ENCODE data around the gene TINAG. TPM values are rescaled to one million over a fixed set of nuclear protein-coding genes. Genes with fewer than 3 reads are reported as not detected.

TINAG gene, protein sequence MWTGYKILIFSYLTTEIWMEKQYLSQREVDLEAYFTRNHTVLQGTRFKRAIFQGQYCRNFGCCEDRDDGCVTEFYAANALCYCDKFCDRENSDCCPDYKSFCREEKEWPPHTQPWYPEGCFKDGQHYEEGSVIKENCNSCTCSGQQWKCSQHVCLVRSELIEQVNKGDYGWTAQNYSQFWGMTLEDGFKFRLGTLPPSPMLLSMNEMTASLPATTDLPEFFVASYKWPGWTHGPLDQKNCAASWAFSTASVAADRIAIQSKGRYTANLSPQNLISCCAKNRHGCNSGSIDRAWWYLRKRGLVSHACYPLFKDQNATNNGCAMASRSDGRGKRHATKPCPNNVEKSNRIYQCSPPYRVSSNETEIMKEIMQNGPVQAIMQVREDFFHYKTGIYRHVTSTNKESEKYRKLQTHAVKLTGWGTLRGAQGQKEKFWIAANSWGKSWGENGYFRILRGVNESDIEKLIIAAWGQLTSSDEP
- total RNA-seq, result not detected
- total RNA-seq, result 0 reads per million in 2 donors

DNA sequence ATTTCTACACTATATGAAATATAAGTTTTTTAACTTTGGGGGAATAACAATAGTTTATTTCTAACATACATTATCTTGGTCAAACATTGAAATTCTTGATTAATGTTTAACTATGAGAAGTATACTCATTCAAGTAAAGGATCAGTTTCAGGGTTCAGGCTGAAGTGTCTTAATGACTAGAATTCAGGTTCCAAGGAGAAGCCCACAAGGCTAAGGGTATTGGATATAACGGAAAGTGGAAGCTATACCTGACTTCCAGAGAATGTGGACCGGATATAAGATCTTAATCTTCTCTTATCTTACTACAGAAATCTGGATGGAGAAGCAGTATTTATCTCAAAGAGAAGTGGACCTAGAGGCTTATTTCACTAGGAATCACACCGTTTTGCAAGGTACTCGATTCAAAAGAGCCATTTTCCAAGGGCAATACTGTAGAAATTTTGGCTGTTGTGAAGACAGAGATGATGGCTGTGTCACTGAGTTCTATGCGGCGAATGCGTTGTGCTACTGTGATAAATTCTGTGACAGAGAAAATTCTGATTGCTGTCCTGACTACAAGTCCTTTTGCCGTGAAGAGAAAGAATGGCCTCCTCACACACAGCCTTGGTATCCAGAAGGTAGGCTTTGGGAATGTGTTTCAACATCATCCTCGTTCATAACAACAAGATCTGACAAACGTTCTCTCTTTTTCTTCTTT, at the start of gene TINAG:
TINAG (plus strand) TSS at position 153 of the 697 bp plus-strand sequence; CDS start at position 263, 110 bp downstream.
- Mint-ChIP-seq H3K27ac (no peak within 1 kb of the TSS), H3K4me3 (no peak within 1 kb of the TSS), H3K36me3 (ENCODE audit: low read depth) (no peaks in the 10 kb centered on the region), H3K27me3 (no peaks in the 10 kb centered on the region), H3K4me1 (no peaks in the 10 kb centered on the region)
- no peaks in the 10 kb centered on the region for H3K9me3 ChIP-seq (ENCODE audit: control insufficient read depth, low read length, poor library complexity, severe bottlenecking)
- DNase-seq (no peak), ATAC-seq (no peak)

GRCh38 chr6:54260025-54260424, 48.2 kb upstream of the TINAG start:
- no peaks in the 10 kb centered on the region for H3K36me3 Mint-ChIP-seq (ENCODE audit: low read depth)
- H3K9me3 ChIP-seq (ENCODE audit: control insufficient read depth, low read length, poor library complexity, severe bottlenecking), result no peaks in the 10 kb centered on the region
- no peak overlapping the region for H3K27ac Mint-ChIP-seq
- no peaks in the 10 kb centered on the region for H3K27me3 Mint-ChIP-seq
- no peaks in the 10 kb centered on the region for H3K4me1 Mint-ChIP-seq
- ATAC-seq, result no peak
- DNase-seq, result no peak
- no peak overlapping the region for H3K4me3 Mint-ChIP-seq

- Mint-ChIP-seq H3K4me1 (no peaks in the 10 kb centered on the region), H3K27ac (no peak overlapping the region), H3K36me3 (ENCODE audit: low read depth) (no peaks in the 10 kb centered on the region), H3K27me3 (no peaks in the 10 kb centered on the region), H3K4me3 (no peak overlapping the region)
- no peak for DNase-seq
- no peaks in the 10 kb centered on the region for H3K9me3 ChIP-seq (ENCODE audit: control insufficient read depth, low read length, poor library complexity, severe bottlenecking)
- no peak for ATAC-seq
Observed at GRCh38 chr6:54262499-54262898, 45.7 kb upstream of the TINAG start.

GRCh38 chr6:54262971-54263370, 45.3 kb upstream of the TINAG start:
- Mint-ChIP-seq H3K27me3 (no peaks in the 10 kb centered on the region), H3K36me3 (ENCODE audit: low read depth) (no peaks in the 10 kb centered on the region), H3K27ac (no peak overlapping the region), H3K4me1 (no peaks in the 10 kb centered on the region), H3K4me3 (no peak overlapping the region)
- H3K9me3 ChIP-seq (ENCODE audit: control insufficient read depth, low read length, poor library complexity, severe bottlenecking), result no peaks in the 10 kb centered on the region
- no peak for DNase-seq
- ATAC-seq, result no peak

- no peak overlapping the region for H3K4me3 Mint-ChIP-seq
- H3K36me3 Mint-ChIP-seq (ENCODE audit: low read depth), result no peaks in the 10 kb centered on the region
- ATAC-seq (no peak), DNase-seq (no peak)
- H3K9me3 ChIP-seq (ENCODE audit: control insufficient read depth, low read length, poor library complexity, severe bottlenecking), result no peaks in the 10 kb centered on the region
- H3K27ac Mint-ChIP-seq, result no peak overlapping the region
- no peaks in the 10 kb centered on the region for H3K27me3 Mint-ChIP-seq
- H3K4me1 Mint-ChIP-seq, result no peaks in the 10 kb centered on the region
Observed at GRCh38 chr6:54264581-54265272, 43.5 kb upstream of the TINAG start.

- no peaks in the 10 kb centered on the region for H3K27me3 Mint-ChIP-seq
- H3K9me3 ChIP-seq (ENCODE audit: control insufficient read depth, low read length, poor library complexity, severe bottlenecking), result no peaks in the 10 kb centered on the region
- no peaks in the 10 kb centered on the region for H3K36me3 Mint-ChIP-seq (ENCODE audit: low read depth)
- no peaks in the 10 kb centered on the region for H3K4me1 Mint-ChIP-seq
- H3K27ac Mint-ChIP-seq, result no peak overlapping the region
- DNase-seq (no peak), ATAC-seq (no peak)
- H3K4me3 Mint-ChIP-seq, result no peak overlapping the region
Observed at GRCh38 chr6:54266400-54266923, 41.8 kb upstream of the TINAG start.

- H3K4me1 Mint-ChIP-seq, result no peaks in the 10 kb centered on the region
- no peaks in the 10 kb centered on the region for H3K36me3 Mint-ChIP-seq (ENCODE audit: low read depth)
- no peaks in the 10 kb centered on the region for H3K9me3 ChIP-seq (ENCODE audit: control insufficient read depth, low read length, poor library complexity, severe bottlenecking)
- no peak for ATAC-seq
- no peak for DNase-seq
- no peak overlapping the region for H3K4me3 Mint-ChIP-seq
- H3K27me3 Mint-ChIP-seq, result no peaks in the 10 kb centered on the region
- no peak overlapping the region for H3K27ac Mint-ChIP-seq
Observed at GRCh38 chr6:54267798-54268197, 40.4 kb upstream of the TINAG start.

- Mint-ChIP-seq H3K4me3 (no peak overlapping the region), H3K27me3 (no peaks in the 10 kb centered on the region), H3K27ac (no peak overlapping the region), H3K36me3 (ENCODE audit: low read depth) (no peaks in the 10 kb centered on the region), H3K4me1 (no peaks in the 10 kb centered on the region)
- no peak for ATAC-seq
- no peak for DNase-seq
- H3K9me3 ChIP-seq (ENCODE audit: control insufficient read depth, low read length, poor library complexity, severe bottlenecking), result no peaks in the 10 kb centered on the region
Observed at GRCh38 chr6:54273214-54273820, 34.9 kb upstream of the TINAG start.

DNA sequence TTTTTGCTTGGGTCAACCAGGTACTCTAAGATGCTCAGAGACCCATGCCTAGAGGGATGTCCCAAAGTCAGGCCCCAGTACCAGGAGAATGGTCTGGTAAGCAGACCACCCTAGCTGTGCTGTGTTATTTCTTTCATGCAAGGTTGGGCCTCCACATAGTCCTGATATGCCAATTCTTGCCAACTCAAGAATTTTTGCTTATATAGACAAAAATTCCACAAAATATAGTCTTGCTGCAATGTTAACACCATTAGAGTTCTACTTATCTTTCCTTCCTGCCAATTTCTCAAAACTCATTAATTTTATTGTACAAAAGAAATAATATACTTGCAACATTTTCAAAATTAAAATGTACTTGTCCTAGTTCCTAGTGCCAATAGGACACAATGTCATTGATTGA, 33.9 kb upstream of the TINAG start:
- H3K36me3 Mint-ChIP-seq (ENCODE audit: low read depth), result no peaks in the 10 kb centered on the region
- no peaks in the 10 kb centered on the region for H3K9me3 ChIP-seq (ENCODE audit: control insufficient read depth, low read length, poor library complexity, severe bottlenecking)
- no peak for ATAC-seq
- H3K27me3 Mint-ChIP-seq, result no peaks in the 10 kb centered on the region
- DNase-seq, result no peak
- H3K27ac Mint-ChIP-seq, result no peak overlapping the region
- no peak overlapping the region for H3K4me3 Mint-ChIP-seq
- no peaks in the 10 kb centered on the region for H3K4me1 Mint-ChIP-seq

- Mint-ChIP-seq H3K27ac (no peak overlapping the region), H3K27me3 (no peaks in the 10 kb centered on the region), H3K4me1 (no peaks in the 10 kb centered on the region), H3K4me3 (no peak overlapping the region), H3K36me3 (ENCODE audit: low read depth) (no peaks in the 10 kb centered on the region)
- ATAC-seq, result no peak
- no peaks in the 10 kb centered on the region for H3K9me3 ChIP-seq (ENCODE audit: control insufficient read depth, low read length, poor library complexity, severe bottlenecking)
- no peak for DNase-seq
Observed at GRCh38 chr6:54282186-54282585, 26.1 kb upstream of the TINAG start.

DNA sequence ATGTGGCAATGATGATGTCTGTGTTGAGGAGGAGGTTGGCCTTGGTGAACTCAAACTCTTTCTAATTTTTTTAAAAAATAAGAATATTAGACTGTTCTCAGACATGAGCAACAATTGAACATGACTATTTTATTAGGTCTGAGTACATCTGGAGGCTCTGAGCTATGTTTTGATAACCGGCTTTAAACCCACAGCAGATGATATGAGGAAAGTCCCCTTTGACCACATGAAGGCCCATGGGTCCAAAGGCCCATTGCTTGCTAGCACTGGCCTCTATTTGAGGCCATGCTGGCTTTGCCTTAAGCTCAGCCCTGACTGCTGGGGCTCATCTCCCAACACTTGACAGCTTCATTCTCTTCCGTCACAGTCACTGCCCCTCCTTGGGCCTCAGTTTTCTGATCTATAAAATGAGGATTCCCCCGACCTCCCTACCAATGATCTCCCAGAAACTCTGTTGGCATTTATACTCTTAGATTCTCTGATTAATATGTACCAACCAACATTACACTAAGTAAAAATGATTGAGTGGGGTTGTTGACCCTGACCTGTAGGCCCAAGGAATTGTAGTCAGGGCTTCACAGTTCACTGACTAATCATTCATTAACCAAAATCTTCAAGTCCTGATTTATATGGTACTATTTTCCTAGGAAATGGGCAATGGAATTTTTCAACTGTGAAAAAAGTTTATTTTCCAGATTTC, 23.9 kb upstream of the TINAG start:
- DNase-seq (no peak), ATAC-seq (no peak)
- no peaks in the 10 kb centered on the region for H3K9me3 ChIP-seq (ENCODE audit: control insufficient read depth, low read length, poor library complexity, severe bottlenecking)
- Mint-ChIP-seq H3K4me3 (no peak overlapping the region), H3K36me3 (ENCODE audit: low read depth) (no peaks in the 10 kb centered on the region), H3K4me1 (no peaks in the 10 kb centered on the region), H3K27me3 (no peaks in the 10 kb centered on the region), H3K27ac (no peak overlapping the region)

DNA sequence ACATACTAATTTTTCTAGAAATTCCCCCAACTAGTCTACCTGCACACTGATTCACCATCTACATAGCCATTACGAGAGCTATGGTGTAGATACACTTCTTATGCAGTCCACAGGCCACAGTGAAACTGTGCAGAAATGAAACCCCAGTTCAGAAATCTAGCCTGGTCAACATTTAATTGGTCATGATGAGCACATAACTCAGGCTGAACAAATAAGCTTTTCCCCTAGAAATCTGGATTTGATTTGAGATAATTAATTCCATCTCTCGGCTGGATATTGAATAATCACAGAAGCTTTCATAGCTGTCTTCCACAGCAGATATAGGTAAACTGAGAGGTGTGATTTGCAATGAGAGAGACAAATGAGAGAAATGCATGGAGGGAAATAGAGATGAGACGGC, 22.6 kb upstream of the TINAG start:
- Mint-ChIP-seq H3K27ac (no peak overlapping the region), H3K4me1 (no peaks in the 10 kb centered on the region), H3K27me3 (no peaks in the 10 kb centered on the region)

More for the DNA sequence above, 22.6 kb upstream of the TINAG start:
- ATAC-seq (no peak), DNase-seq (no peak)
- H3K36me3 Mint-ChIP-seq (ENCODE audit: low read depth), result no peaks in the 10 kb centered on the region
- H3K9me3 ChIP-seq (ENCODE audit: control insufficient read depth, low read length, poor library complexity, severe bottlenecking), result no peaks in the 10 kb centered on the region
- no peak overlapping the region for H3K4me3 Mint-ChIP-seq
